GM18517 (cell line): Measurements from ENCODE around the gene ADI1.
"Not testable (repeated sequence)": the region's sequence is repeated elsewhere in the genome, so short reads cannot be mapped to it uniquely, and the experiment has no call there.

ENCODE experiments used
- ATAC-seq: cut with Tn5 transposase; IDR thresholded peaks from one replicate; pipeline ENCODE4 v1.9.1; 2021; ENCODE audit warnings: mild to moderate bottlenecking, moderate library complexity; ENCODE audit not compliant: unreplicated experiment

The ADI1 gene

DNA sequence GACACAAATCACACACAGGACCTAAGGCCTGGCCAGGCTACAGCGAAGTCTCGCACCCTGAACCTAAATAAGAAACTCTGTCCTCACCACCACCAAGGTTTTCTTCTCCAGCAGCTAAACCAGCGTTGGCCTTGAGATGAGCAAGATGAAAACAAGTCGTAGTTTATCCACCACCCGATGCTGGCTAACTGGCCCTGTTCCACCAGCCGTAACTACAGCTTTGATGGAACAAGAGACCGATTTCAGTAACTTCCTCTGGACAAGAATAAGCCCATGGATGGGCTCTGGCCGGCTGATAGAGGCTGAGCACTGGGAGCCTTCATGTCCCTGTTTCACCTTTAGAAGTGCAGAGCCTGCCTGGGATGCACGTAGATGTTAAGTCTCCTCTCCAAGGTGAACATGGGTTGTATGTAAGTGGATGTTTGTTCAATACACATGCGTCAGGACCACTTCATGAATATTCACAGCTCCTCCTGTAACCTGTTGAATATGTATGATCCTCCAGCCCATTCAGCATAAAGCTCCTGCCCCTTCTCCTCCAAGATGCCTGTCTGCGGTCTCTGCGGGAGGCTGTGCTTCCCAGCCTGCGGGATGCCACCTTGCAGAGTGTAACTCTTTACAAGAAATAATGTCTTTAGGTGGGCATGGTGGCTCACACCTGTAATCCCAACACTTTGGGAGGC is 24.2 kb downstream of the ADI1 start:
- ATAC-seq, result no peak

DNA sequence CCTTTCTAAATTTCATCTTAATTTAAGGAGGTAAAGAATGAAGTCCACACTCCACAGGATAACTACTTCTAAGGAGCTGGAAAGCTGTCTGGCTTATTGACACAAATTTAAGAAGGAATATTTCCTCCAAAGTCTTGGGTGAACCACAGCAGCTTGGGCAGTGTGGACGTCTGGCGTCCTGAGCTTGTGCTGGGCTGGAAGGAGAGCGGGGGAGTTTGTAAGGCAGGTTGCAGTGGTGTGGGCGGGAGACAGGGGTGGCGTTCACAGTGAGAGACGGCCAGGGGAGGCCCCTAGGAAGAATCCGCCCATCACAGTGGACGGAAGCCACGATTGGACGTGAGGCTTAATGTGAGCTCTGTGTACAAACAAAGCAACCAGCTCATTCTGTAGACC is 25.7 kb downstream of the ADI1 start:
- no peak for ATAC-seq

DNA sequence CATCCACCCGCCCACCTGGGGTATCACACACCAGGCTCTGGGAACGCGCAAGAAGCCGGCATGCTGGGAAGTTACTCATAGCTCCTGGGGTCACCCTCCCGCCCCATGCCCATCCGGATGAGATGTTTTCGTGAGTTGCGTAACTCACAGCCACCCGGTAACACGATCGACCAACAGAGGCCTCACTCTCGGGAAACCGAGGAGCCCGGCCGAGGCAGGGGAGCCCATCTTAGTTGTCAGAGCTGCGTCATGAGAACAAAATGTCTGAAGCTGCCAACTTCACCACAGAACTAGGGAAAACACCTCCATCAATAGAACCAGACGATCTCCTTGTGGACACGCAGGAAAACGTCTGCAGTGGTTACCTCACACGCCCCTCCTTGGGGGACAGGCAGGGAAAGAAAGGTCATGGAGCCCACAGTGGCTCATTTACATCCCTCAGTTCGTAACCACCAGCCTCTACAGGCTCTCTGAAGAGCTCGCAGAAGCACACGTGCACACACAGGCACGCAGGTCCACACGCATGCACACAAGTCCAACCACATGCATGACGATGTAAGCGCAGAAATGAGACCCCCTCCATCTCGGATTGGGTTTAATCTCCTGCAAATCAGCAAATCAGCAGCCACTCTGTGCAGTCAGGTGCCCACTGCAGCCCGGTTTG is 26.2 kb downstream of the ADI1 start:
- no peak for ATAC-seq

DNA sequence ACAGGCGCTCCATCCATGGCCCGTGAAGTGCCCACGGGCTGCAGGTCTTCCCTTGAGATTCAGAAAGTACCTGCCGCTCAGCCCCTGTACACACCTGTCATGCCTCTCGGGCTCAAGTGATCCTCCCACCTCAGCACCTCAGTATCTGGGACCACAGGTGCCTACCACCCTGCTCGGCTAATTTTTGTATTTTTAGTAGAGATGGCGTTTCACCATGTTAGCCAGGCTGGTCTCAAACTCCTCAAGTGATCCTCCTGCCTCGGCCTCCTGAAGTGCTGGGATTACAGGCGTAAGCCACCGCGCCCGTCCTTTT is 26.9 kb downstream of the ADI1 start:
- ATAC-seq, result not testable (repeated sequence)

DNA sequence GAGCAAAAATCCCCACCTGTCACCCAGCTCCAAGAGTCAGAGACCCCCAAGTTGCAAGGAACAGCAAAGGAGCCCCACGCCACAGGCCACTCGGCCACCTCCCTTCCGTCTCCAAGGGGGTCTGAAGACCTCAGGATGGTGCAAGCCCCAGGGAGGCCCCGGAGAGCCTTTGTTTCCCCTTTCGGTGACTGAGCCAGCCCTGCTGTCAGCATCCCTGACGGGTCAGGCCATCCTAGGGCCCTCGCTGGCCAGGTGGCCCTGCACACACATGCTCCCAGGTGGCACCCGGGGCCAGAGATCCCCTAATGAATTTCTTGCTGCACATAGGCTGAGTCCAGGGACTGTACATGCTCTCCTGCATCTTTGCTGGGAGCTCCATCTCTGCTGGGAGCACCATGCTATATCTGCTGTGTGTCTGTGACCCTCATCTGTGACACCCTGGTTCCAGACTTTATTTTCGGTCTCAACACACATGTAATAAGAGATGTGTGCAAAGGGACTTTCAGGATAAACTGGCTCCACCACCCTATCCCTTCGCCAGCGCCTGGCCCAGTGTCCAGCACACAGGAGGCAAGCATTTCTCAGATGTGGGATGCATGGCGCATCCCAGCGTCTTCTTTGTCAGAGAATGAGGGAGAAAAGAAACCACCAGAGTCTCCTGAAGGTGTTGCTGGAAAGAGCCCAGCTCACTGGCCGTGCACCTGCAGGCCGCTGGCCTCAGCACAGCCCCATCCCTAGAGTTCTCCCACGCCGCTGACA is 27.4 kb downstream of the ADI1 start:
- ATAC-seq, result no peak

DNA sequence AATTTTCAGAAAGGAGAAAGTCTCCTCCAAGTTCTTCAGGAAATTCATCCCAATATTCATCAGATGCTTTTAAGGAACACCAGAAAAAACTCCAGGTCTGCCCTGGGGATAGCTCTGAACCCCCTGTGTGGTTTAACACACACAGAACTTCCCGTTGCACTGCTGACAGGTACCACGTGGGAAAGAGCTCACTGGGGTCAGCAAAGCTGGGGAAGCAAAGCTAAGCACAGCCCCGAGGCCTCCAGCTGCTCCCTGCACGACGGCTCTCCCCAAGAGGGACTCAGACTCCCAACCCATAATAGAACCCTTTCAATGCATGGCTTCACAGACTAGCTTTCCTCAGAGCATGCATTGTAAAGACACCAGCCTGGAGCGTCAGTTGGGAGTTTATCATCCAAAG is 28.0 kb downstream of the ADI1 start:
- no peak for ATAC-seq

DNA sequence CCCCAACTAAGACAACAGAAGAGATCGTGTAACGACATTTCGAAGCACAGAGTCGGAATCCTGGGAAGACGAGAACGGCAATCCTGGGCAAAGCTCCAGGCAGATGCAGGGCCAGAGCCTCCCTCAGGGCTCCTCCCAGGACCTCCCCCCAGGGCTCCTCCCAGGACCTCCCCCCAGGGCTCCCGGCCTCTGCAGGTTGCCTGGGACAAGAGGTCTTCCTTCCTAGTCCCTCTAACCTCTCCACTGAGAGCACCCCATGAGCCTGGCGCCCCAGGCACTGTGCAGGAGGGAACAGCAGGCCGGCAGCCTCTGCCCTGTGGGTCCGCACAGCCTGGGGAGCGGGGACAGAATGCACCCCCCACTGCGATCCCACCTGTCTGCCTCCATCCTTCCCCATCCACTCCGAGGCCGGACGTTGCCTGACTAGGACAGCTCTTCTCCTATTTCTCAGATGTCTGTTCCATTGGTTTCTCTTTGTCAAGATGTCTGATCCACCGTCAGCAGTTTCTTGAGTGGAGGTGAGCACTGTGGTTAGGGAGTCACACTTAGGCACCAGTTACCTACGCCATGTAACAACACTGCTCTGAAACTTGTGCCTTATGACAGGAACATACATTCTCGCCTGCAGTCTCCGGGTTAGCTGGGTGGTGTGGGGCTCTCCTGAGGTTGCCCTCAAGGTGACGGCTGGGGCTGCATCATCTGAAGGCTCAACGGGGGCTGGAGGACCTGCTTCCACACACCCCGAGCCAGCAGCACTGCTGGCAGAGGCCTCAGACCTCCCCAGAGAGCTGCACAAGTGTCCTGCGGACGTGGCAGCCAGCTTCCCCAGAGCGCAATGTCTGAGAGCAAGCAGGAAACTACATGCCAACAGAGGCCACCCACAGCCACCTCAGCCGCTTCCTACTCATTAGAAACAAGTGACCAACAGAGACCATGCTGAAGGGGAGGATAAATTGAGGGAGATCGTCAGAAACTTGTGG is 28.9 kb downstream of the ADI1 start:
- ATAC-seq, result no peak

DNA sequence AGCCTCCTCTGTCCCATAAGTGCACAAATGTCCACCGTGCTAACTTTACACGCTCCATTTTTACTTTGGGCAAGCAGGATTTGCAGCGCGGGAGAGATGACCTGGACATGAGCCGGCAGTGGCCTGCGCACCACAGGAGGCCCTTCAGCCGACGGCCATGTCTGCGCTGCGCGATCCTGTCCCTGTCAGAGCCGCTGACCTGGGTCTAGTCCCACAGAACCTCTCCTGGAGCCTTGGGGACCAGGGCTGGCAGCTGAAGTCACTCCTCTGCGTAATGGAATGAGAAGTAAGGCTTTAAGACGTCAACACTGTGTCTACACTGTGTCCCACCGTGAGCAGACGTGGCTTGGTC is 29.6 kb downstream of the ADI1 start:
- no peak for ATAC-seq

DNA sequence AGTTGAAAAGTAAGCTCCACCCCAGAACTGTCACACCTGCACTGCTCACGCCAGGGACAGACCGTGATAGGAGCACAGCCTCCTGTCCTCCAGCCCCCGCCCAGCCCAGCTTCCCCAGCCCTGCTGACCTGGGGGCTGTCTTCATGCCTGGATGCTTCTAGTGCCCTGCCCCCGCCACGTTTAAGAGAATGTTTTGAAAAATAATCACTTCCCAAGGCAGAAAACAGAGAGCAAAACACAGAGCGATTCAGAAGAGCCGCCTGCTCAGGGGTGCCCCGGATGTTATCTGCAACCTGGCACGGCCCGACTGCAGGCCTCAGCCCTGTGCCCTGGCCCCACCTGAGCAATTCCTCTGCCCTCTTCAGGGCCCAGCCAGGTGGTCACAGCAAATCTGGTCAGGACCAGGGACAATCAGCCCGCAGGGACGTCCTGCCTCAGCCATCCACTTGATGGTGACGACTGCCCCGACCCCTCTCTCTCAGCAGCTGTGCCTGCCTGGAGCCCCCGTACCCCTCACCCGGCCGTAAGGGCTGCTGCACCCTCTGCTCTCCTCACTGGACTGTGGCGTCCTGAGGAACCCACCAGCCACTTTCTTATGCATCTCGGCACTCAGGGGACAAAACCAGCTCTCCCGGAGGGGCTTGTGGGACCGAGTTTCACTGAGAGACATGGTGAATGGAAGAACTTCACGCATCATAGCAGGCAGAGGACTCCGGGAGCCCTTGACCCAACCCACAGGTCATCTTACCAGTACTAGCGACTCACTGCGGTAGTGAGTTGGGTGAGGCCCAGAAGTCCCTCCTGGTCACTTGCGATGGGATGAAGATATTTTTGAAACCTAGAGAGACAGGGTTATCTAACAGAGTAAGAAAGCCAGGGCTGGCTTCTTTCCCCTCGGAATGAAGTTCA is 30.2 kb downstream of the ADI1 start:
- no peak for ATAC-seq

DNA sequence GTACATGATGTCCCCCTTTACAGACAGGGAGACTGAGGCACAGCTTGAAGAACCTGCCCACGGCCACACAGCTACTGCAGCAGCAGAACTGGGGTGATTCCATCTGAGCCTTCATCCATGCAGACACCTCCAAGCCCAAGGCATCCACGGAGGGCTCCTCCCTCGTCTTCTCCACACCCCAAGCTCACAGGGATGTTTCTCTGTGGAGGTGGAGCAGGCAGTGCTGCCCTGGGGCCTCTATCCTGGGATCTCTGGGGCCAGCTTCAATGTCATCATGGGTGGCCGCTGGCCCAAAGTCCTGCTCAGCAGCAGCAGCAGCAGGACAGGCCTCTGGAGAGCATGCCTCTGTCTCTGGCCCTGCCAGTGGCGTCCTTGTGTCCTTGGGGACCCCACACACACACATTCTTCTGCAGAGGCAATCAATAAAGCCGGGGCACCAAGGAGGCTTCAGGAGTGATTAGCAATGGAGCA is 31.2 kb downstream of the ADI1 start:
- no peak for ATAC-seq

DNA sequence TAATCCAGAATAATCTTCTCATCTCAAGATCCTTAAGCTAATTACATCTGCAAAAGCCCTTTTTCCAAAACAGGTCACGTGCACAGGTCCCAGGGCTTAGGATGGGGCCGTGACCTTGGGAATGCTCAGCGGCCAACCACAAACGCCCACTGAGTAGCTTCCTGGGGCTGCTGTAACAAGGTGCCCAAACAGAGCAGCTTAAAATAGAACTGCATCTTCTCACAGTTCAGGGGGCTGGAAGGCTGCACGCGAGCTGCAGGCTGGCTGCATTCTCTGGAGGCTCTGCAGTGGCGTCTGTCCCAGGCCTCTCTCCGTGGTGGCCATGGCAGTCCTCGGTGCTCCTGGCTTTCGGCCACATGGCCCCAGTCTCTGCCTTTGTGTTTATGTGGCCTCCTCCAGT is 31.9 kb downstream of the ADI1 start:
- no peak for ATAC-seq

DNA sequence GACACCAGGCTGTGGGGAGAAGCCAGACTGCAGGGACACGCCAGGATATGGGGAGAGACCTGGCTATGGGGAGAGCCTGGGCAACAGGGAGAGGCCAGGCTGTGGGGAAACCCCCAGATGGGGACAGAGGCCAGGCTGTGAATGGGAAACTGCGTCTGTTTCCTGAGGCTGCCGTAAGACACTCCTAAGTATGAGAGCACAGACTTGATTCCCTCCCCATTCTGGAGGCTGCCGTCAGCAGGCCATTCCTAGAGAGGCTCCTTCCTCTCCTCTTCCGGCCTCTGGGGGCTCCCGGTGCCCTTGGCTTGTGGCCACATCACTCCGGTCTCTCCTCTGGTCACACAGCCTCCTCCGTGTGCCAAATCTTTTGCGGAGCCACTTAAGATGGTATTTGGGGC is 32.3 kb downstream of the ADI1 start:
- ATAC-seq, result no peak

DNA sequence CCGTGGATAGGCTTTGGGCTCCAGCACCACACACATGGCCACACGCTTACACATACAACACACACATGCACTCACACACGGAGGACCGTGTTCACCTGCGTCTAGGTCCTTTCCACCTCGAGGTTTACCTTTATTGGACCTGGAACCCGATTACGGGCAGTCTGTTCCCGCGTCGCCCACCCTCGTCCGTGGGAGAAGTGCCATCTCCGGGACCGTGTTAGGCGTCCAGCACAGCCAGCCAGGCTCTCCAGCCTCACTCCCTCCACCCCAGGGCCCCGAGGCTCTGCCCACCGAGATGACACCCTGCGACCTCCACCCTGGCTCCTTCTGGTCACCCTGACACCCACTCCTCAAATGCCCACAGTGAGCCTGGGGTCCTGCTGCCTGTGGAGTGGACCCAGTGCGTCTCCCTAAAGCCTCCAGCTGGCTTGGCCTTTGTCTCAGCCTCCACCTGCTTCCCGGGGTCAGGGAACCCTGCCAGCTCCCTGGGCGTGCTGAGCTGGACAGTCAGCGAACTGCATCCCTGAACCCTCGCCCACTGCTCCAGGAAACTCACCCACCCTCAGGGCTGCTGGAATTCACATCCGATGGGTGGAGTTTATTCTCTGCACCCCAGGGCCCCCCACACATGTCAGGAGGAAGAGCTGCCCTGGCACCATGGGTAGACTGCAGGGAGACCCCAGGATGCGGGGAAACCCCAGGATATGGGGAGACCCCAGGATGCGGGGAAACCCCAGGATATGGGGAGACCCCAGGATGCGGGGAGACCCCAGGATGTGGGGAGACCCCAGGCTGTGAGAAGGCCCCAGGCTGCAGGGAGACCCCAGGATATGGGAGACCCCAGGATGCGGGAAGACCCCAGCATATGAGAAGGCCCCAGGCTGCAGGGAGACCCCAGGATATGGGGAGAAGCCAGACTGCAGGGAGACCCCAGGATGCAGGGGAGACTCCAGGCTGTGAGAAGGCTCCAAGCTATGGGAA is 33.0 kb downstream of the ADI1 start:
- ATAC-seq, result no peak

DNA sequence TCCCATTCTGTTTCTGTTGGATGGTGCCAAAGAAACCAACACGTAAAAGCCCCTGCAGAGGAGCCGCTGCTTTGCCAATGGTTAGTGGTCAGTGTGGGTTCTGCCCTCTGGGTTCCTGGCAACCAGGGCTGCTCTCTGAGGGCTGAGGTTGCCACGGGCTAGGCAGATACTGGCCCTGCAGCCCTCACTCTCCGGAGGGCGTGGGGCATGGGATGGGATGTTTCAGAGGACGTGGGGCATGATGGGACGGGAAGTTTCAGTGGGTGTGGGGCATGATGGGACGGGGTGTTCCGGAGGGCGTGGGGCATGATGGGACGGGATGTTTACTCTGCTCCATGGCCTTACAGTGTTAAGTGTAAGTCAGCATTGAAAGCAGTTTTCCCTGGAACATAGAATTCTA is 34.2 kb downstream of the ADI1 start:
- no peak for ATAC-seq

DNA sequence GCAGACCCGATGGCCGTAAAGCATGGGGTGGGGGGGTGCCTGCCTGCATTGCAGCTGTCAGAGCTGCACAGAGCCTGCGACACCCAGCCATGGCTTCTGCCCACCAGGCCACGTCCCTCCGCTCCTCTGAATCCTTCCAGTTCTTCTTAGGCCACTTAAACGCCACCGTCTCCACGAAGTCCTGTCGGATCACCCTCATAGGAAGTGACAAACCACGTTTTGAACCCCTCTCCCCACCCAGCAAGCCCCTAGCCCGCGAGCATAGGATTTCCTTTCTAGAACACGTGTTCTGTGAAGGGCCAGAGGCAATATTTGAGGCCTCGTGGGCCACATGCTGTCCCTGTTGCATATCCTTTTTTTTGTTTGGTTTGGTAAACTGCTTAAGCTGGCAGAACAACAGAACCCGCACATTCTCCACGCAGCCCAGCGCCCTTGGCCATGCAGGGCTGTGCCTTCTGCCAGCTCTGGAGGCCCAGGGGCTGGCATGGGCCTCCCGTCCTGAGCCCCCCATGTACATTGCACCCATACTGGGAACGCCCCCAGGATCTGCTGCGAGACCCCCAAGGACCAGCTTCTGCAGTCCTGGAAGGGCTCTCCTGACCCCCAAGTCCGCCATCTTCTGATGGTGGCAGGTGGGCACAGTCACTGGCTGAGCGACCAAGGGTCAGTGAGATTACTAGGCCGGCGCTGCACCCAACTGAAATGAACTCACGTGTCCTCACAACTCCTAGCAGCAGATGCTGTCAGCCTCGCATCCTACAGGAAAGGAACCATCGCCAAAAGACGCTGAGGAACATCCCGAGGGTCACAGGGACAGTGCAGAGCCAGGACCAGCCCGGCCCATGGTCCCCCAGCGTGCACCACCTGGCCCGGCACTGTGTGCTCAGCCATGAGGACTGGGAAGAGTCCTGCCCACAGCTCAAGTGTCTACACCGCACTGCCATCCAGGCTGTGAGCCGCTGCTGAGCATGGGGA is 35.1 kb downstream of the ADI1 start:
- no peak for ATAC-seq

DNA sequence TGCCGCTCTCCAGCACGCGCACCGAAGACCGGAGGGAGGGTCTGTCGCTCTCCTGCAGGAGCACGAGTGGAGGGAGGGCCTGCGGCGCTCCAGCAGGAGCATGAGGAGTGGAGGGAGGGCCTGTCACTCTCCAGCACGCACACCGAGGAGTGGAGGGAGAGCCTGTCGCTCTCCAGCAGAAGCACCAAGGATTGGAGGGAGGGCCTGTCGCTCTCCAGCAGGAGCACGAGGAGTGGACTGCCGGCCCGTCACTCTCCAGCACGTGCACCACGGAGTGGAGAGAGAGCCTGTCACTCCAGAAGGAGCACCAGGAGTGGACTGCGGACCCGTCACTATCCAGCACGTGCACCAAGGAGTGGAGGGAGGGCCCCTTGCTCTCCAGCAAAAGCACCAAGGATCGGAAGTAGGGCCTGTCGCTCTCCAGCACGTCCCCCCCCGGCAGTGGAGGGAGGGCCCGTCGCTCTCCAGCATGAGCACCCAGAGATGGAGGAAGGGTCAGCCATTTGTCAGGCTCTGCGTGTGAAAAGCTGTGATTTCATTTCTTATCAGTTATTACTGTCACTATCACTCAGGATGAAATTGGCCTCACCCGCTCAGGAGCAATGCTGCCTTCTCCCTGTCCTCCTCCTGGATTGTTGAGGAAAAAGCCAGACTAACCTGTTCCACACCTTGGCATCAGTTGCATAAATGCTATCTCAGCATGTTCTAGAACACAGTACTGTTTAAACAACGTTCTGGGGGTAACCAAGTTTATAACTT is 35.9 kb downstream of the ADI1 start:
- ATAC-seq, result no peak

DNA sequence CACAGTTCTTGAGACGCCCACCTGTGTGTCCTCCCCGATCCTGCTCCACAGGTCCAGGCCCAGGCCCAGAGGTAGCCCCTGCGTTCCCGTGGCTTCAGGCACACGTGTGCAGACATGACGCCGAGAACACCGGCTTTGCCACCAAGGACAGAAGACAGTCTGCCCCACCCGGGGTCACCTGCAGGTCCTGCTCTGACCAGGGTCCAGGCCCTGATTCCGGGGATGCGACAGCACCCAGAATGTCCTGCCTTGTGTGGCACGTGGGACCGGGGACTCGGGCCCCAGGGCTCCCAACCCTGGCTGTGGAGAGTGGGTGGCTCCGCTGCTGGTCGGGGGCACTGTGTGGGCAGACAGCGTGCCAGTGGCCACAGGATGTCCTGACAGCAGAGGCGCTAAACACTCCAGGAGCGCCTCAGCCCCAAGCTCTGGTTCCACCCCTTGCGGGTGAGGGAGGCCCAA is 36.9 kb downstream of the ADI1 start:
- ATAC-seq, result no peak
